ENCODE results near the gene SIK1.
"Not testable (repeated sequence)": the region's sequence is repeated elsewhere in the genome, so short reads cannot be mapped to it uniquely, and the experiment has no call there.

SIK1 gene

GRCh38 chr21:43396788-43397438 lies 30.0 kb downstream of the SIK1 start:
- not testable (repeated sequence) for DNase-seq (ENCODE audit: low spot score)

- not testable (repeated sequence) for DNase-seq (ENCODE audit: low spot score)
These were observed 43.6 kb downstream of the SIK1 start for GRCh38 chr21:43383351-43383750.

- not testable (repeated sequence) for DNase-seq (ENCODE audit: low spot score)
These were observed 44.0 kb downstream of the SIK1 start for GRCh38 chr21:43382902-43383301.

- DNase-seq (ENCODE audit: low spot score), result not testable (repeated sequence)
These were observed 45.9 kb downstream of the SIK1 start for GRCh38 chr21:43380852-43381533.

- not testable (repeated sequence) for DNase-seq (ENCODE audit: low spot score)
These were observed 46.6 kb downstream of the SIK1 start for GRCh38 chr21:43380337-43380736.

GRCh38 chr21:43379626-43380122 lies 47.3 kb downstream of the SIK1 start:
- DNase-seq (ENCODE audit: low spot score), result not testable (repeated sequence)

GRCh38 chr21:43376478-43376882 lies 50.5 kb downstream of the SIK1 start:
- DNase-seq (ENCODE audit: low spot score), result no peak

GRCh38 chr21:43375837-43376477 lies 51.0 kb downstream of the SIK1 start:
- DNase-seq (ENCODE audit: low spot score), result no peak

- DNase-seq (ENCODE audit: low spot score), result no peak
These were observed 51.7 kb downstream of the SIK1 start for GRCh38 chr21:43375006-43375836.

- DNase-seq (ENCODE audit: low spot score), result no peak
These were observed 52.6 kb downstream of the SIK1 start for GRCh38 chr21:43374228-43374885.

- DNase-seq (ENCODE audit: low spot score), result no peak
These were observed 53.3 kb downstream of the SIK1 start for GRCh38 chr21:43373362-43374227.

GRCh38 chr21:43372663-43373361 lies 54.1 kb downstream of the SIK1 start:
- no peak for DNase-seq (ENCODE audit: low spot score)

- DNase-seq (ENCODE audit: low spot score), result no peak
These were observed 55.1 kb downstream of the SIK1 start for GRCh38 chr21:43371786-43372185.

GRCh38 chr21:43370888-43371570 lies 55.9 kb downstream of the SIK1 start:
- DNase-seq (ENCODE audit: low spot score), result no peak

- no peak for DNase-seq (ENCODE audit: low spot score)
These were observed 56.8 kb downstream of the SIK1 start for GRCh38 chr21:43370091-43370658.

GRCh38 chr21:43369596-43370090 lies 57.3 kb downstream of the SIK1 start:
- no peak for DNase-seq (ENCODE audit: low spot score)

- no peak for DNase-seq (ENCODE audit: low spot score)
These were observed 57.8 kb downstream of the SIK1 start for GRCh38 chr21:43369124-43369523.

GRCh38 chr21:43368685-43369084 lies 58.2 kb downstream of the SIK1 start:
- no peak for DNase-seq (ENCODE audit: low spot score)

GRCh38 chr21:43367859-43368258 lies 59.1 kb downstream of the SIK1 start:
- DNase-seq (ENCODE audit: low spot score), result no peak
